ENCODE results near the gene OR11H6.
"Not testable (repeated sequence)": the region's sequence is repeated elsewhere in the genome, so short reads cannot be mapped to it uniquely, and the experiment has no call there.

DNA sequence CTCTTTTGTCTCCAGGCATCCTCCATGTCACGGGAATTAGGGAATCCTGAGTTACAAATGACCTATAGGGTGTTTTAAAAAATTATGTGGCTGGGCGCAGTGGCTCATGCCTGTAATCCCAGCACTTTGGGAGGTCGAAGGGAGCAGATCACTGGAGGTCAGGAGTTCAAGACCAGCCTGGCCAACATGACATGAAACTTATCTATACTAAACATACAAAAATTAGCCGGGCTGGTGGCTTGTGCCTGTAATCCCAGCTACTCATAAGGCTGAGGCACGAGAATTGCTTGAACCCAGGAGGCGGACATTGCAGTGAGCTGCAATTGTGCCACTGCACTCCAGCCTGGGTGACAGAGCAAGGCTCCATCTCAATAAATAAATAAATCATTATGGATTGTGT, 28.3 kb upstream of the OR11H6 start:
- not testable (repeated sequence) for TF ChIP-seq POLR2AphosphoS5 (IDR thresholded peaks at IDR 0.05; ENCODE audit: low read depth, low read length); POLR2A (IDR thresholded peaks at IDR 0.05; ENCODE audit: low read depth, low read length); TAF1 (IDR thresholded peaks at IDR 0.05; ENCODE audit: borderline replicate concordance, low read depth, low read length)
